Measurements from ENCODE around the gene ZNF775.

ZNF775 gene

GRCh38 chr7:150441524-150441923, 62.4 kb downstream of the ZNF775 start:
- no peak for DNase-seq (ENCODE audit: low read depth)

GRCh38 chr7:150442811-150443210, 63.7 kb downstream of the ZNF775 start:
- DNase-seq (ENCODE audit: low read depth): no peak

- no peak for DNase-seq (ENCODE audit: low read depth)
Observed at GRCh38 chr7:150443793-150444540, 64.8 kb downstream of the ZNF775 start.

GRCh38 chr7:150444674-150445365, 65.7 kb downstream of the ZNF775 start:
- no peak for DNase-seq (ENCODE audit: low read depth)

- no peak for DNase-seq (ENCODE audit: low read depth)
Observed at GRCh38 chr7:150446288-150446938, 67.3 kb downstream of the ZNF775 start.
